HG03025 (cell line): ENCODE data around the gene TRAPPC11.

Experiments
- ATAC-seq: cut with Tn5 transposase; IDR thresholded peaks from one replicate; pipeline ENCODE4 v1.9.1; 2021; ENCODE audit warnings: mild to moderate bottlenecking, moderate library complexity; ENCODE audit not compliant: unreplicated experiment, low FRiP score

TRAPPC11 gene

DNA sequence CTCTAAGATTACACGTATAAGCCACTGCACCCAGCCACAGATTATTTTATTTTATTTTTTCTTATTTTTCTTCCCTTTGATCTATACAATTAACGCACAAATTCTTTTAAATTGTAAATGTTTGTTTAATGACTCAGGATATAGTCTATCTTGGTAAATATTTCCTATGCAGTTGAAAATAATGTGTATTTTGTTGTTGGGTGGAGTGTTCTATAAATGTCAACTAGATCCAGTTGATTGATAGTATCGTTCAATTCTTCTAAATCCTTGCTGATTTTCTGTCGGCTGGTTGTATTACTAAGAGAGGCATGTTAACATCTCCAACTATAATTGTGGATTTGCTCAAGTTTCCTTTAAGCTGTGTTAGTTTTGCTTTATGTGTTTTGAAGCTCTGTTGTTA is 92.0 kb downstream of the TRAPPC11 start:
- ATAC-seq: no peak

DNA sequence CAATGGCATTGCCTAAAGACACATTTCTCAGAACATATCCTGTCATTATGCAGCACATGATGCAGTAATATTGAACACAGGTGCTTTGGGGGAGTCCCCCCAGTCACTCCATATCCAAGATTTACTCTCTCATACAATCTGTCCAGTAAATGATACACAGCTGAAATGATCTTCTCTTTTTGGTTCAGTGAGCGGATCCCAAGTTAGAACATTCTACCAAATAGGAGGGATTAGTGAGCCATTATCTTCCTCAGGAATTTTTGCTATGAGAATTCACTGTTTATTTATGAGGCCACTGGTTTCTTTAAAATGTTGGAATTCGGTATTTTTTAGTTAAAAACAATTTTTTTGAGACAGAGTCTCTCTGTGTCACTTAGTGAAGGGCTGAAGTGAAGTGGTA is 96.5 kb downstream of the TRAPPC11 start:
- no peak for ATAC-seq

DNA sequence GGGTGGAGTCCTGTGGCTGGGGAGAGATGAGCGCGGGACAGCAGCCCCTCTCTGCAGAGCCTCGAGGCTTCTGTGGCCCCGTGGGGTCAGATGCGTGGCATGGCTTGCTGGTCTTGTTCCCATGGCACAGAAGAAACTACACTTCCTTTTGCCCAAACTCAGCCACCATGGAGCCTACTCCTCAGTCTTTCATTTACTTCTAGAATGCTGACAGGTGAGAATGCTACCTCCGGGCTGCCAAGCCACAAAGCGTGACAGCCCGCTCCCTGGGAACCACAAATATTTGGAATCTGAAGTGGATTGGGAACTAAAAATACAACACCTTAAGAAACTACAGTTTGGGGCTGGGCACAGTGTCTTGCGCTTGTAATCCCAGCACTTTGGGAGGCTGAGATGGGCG is 98.0 kb downstream of the TRAPPC11 start:
- no peak for ATAC-seq

DNA sequence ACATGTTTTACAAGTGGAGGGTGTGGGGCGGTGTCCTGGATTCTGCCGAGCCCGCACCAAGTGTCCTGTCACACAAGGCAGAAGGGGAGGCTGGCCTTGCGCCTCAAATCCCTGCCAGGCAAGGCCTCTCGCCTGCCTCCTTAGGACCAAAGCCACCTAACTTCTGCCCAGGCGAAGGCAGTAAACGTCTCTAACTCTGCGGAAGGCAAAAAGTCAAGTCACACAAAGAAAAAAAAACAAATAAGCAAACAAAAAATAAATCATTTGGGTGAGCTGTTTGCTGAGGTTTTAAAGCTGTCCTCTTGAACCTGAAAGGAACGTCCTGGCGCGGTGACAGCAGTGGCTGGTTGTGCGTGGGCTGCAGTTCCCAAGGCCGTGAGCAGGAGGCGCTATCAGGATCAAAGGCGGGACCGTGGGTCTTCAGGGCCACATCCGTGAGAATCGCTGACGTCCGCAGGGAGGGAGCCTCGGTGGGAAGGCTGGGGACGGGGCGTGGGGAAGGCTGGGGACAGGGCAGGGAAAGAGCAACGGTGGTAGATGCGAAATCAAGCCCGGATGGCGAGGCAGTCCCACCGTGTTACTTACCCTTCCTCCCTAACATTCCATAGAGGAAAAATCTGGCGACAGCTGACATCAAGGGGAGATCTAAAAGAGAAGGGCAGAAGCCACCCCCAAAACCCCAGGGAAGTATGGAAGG is 99.1 kb downstream of the TRAPPC11 start:
- ATAC-seq: no peak

DNA sequence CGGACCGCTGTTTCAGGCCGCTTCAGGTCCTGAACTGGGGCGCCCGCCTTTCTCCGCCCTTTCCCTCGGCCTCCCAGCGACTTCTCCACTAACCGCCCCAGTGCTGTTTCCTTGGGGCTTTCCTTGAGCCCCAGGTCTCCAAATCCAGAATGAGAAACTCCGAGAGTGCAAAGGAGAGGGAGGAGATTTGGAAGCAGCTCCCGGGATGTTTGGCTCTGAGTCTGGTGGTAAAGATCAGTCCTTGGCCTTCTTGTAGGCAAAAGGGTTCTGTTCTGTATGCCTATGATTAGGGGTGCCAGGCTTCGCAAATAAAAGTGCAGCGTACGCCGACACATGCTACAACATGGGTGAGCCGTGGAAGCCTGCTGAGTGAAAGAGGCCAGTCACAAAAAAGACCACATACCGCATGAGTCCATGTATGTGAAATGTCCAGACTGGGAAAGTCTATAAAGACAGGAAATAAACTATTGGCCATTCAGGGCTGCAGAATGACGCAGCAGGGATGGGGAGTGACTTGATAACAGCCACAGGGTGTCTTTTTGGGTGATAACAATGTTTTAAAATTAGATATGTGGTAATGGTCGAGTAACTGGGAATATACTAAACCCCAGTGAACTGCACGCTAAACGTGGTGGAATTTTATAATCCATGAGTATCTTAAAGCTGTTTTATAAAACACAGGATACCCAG is 99.8 kb downstream of the TRAPPC11 start:
- ATAC-seq: no peak

DNA sequence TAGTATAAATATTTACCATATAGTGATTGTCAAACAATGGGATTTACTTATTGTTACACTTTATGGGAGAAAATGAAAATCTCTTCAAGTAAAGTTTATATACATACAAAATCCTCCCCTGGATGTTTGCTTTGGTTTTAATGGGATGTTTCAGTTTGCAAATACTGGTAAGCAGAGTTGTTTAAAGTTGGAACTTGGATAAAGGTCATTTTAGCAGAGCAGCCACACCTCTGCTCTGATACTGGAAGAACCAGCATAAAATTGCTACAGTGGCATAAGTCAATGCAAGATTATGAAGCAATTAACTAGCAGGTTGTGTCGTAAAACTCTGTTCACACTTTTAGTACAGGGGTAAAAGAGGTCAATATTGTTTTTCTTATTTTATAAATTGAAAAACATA is 101.2 kb downstream of the TRAPPC11 start:
- ATAC-seq: no peak
